ENCODE data around the gene PSTPIP1. TPM values are rescaled to one million over a fixed set of nuclear protein-coding genes. Genes with fewer than 3 reads are reported as not detected.

The PSTPIP1 gene
- total and polyA plus RNA-seq, 9 of the 15 experiments (the other 6 are each of a cell fraction or from before 2014, with no cell fraction given) = not detected

GRCh38 chr15:76976572-76977270, 18.2 kb upstream of the PSTPIP1 start:
- DNase-seq (ENCODE audit: extremely low read depth in 1 of 4, low spot score in 3 of 4) (no peak), FAIRE-seq (no peak), ATAC-seq (no peak)
- Histone ChIP-seq H3K27me3 (ENCODE audit: control insufficient read depth in 2 of 2, insufficient read depth in 2 of 2, low read length in 2 of 2) (peaks cover 10 to 42% of the 10 kb centered on the region in 2 experiments), H3K9ac (ENCODE audit: insufficient read depth in 1 of 2, low read depth in 2 of 2, low read length in 2 of 2) (no peak overlapping the region), H3K4me3 (no peak overlapping the region), H3K9me1 (ENCODE audit: control insufficient read depth, insufficient read depth, low read length) (no peaks in the 10 kb centered on the region), H3K27ac (ENCODE audit: extremely low read depth, low read depth, low read length) (no peak overlapping the region), H3K4me2 (ENCODE audit: insufficient read depth, low read length) (no peak overlapping the region), H3K9me3 (replicated peaks; ENCODE audit: control insufficient read depth, insufficient read depth, low read depth, low read length) (no peaks in the 10 kb centered on the region), H4K20me1 (replicated peaks; ENCODE audit: control insufficient read depth, insufficient read depth, low read length) (no peaks in the 10 kb centered on the region; the same call in 1 of the 2 replicates), H3K36me3 (ENCODE audit: control insufficient read depth, insufficient read depth, low read length) (no peaks in the 10 kb centered on the region), H3K4me1 (replicated peaks in 1 of 2; ENCODE audit: control insufficient read depth in 2 of 2, insufficient read depth in 2 of 2, low read length in 2 of 2) (peaks cover 0 to 11% of the 10 kb centered on the region in 2 experiments; a peak in 1 of 5 replicates), H3K79me2 (ENCODE audit: control insufficient read depth, insufficient read depth, low read length) (no peaks in the 10 kb centered on the region), H2AFZ (ENCODE audit: low read depth, low read length) (no peak overlapping the region)
- BruUV-seq (replicated peaks) = no TSS peak
- 8% methylated on average over 5 of the region's 5 CpGs for WGBS (ENCODE audit: insufficient coverage, low coverage, missing lambda C conversion rate)
- in situ Hi-C loops (cut with MboI) = no loop called here
- ChIA-PET POLR2A (no interaction called here), CTCF (ENCODE audit: low intra/inter-chr PET ratio) (no interaction called here)
- TF ChIP-seq ZNF444 (CRISPR knock-in tag; IDR thresholded peaks at IDR 0.05) (no peak), CREM (IDR thresholded peaks at IDR 0.05; ENCODE audit: low read depth) (no peak), DNMT1 (IDR thresholded peaks at IDR 0.05) (no peak), ZNF282 (CRISPR knock-in tag; IDR thresholded peaks at IDR 0.05) (no peak), ZNF785 (CRISPR knock-in tag; IDR thresholded peaks at IDR 0.05) (no peak), CCAR2 (IDR thresholded peaks at IDR 0.05; ENCODE audit: low read depth, low read length) (no peak), THRAP3 (IDR thresholded peaks at IDR 0.05; ENCODE audit: borderline replicate concordance) (no peak), SRSF7 (optimal IDR thresholded peaks at IDR 0.05; ENCODE audit: low read depth, low read length) (no peak), RBM22 (IDR thresholded peaks at IDR 0.05; ENCODE audit: low read depth, low read length, poor library complexity, severe bottlenecking) (no peak), CHD1 (IDR thresholded peaks at IDR 0.05; ENCODE audit: low read length) (no peak), MXI1 (IDR thresholded peaks at IDR 0.05; ENCODE audit: low read depth, low read length) (no peak), SIN3A (IDR thresholded peaks at IDR 0.05; ENCODE audit: borderline replicate concordance in 2 of 2, control insufficient read depth in 1 of 2, low read depth in 2 of 2, low read length in 2 of 2) (no peak), PHF20 (IDR thresholded peaks at IDR 0.05; ENCODE audit: partially characterized antibody) (no peak), PURB (CRISPR knock-in tag; IDR thresholded peaks at IDR 0.05; ENCODE audit: low read depth) (no peak), SMAD2 (IDR thresholded peaks at IDR 0.05; ENCODE audit: low read depth, low read length) (no peak), STAT5B (CRISPR knock-in tag; IDR thresholded peaks at IDR 0.05) (no peak)
- TF ChIP-seq, protein P1, sequence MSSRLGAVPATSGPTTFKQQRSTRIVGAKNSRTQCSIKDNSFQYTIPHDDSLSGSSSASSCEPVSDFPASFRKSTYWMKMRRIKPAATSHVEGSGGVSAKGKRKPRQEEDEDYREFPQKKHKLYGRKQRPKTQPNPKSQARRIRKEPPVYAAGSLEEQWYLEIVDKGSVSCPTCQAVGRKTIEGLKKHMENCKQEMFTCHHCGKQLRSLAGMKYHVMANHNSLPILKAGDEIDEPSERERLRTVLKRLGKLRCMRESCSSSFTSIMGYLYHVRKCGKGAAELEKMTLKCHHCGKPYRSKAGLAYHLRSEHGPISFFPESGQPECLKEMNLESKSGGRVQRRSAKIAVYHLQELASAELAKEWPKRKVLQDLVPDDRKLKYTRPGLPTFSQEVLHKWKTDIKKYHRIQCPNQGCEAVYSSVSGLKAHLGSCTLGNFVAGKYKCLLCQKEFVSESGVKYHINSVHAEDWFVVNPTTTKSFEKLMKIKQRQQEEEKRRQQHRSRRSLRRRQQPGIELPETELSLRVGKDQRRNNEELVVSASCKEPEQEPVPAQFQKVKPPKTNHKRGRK (tag; IDR thresholded peaks at IDR 0.05) = no peak
- intact Hi-C loops (cut with micrococcal nuclease) = no loop called here

Data from K562 (cell line).